ENCODE results near the gene ARHGEF17.

The ARHGEF17 gene

GRCh38 chr11:73340164-73340563 lies 32.1 kb downstream of the ARHGEF17 start:
- TF ChIP-seq ZFX (IDR thresholded peaks at IDR 0.05), result no peak
- no peak for TF ChIP-seq CTCF (conservative IDR thresholded peaks at IDR 0.05)

GRCh38 chr11:73342633-73343032 lies 34.6 kb downstream of the ARHGEF17 start:
- peak overlapping the region; percentile 38 for H3K27ac ChIP-seq

More at GRCh38 chr11:73340164-73340563, 32.1 kb downstream of the ARHGEF17 start:
- no peak overlapping the region for H3K27ac ChIP-seq

GRCh38 chr11:73343076-73343873 lies 35.2 kb downstream of the ARHGEF17 start:
- TF ChIP-seq ZFX (IDR thresholded peaks at IDR 0.05), result no peak
- TF ChIP-seq CTCF (conservative IDR thresholded peaks at IDR 0.05), result no peak

More at GRCh38 chr11:73342633-73343032, 34.6 kb downstream of the ARHGEF17 start:
- no peak; the same call in 1 of the 2 replicates for TF ChIP-seq CTCF (conservative IDR thresholded peaks at IDR 0.05)
- no peak for TF ChIP-seq ZFX (IDR thresholded peaks at IDR 0.05)

GRCh38 chr11:73344191-73344607 lies 36.1 kb downstream of the ARHGEF17 start:
- H3K27ac ChIP-seq, result no peak overlapping the region
- TF ChIP-seq CTCF (conservative IDR thresholded peaks at IDR 0.05), result no peak
- TF ChIP-seq ZFX (IDR thresholded peaks at IDR 0.05), result no peak

More at GRCh38 chr11:73343076-73343873, 35.2 kb downstream of the ARHGEF17 start:
- H3K27ac ChIP-seq, result peak overlapping the region; percentile 38

DNA sequence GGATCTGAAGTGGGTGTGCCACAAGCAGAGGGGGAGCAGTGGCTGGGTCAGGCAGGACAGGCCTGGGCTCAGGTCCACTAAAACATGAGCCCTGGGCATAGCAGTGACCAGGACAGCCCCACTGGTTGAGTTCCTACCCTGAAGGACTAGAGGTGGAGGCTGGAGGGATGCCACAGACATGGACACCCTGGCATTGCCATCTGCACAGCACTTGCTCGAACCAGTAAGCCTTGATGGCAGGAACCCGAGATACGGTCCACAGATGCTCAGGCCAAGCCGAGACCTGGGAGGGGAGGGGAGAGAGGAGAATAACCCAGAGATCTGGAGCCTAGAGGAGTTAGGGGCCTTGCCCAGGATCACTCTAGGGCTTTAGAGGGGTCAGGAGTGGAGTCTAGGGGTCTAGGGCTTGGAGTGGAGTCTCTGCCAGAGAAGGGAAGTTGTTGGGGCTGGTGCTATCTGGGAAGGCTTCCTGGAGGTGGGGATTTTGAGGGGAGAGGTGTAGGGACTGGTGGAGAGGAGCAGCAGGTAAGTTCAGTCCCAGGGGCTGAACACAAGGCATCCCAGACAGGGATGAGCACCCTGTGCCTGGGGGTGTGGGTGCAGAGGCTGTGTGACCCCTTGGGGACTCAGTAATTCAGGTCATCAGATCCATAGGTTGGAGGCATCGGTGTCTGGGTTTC lies 37.5 kb downstream of the ARHGEF17 start:
- no peak for TF ChIP-seq ZFX (IDR thresholded peaks at IDR 0.05)
- TF ChIP-seq CTCF (conservative IDR thresholded peaks at IDR 0.05), result no peak
- no peak overlapping the region for H3K27ac ChIP-seq

DNA sequence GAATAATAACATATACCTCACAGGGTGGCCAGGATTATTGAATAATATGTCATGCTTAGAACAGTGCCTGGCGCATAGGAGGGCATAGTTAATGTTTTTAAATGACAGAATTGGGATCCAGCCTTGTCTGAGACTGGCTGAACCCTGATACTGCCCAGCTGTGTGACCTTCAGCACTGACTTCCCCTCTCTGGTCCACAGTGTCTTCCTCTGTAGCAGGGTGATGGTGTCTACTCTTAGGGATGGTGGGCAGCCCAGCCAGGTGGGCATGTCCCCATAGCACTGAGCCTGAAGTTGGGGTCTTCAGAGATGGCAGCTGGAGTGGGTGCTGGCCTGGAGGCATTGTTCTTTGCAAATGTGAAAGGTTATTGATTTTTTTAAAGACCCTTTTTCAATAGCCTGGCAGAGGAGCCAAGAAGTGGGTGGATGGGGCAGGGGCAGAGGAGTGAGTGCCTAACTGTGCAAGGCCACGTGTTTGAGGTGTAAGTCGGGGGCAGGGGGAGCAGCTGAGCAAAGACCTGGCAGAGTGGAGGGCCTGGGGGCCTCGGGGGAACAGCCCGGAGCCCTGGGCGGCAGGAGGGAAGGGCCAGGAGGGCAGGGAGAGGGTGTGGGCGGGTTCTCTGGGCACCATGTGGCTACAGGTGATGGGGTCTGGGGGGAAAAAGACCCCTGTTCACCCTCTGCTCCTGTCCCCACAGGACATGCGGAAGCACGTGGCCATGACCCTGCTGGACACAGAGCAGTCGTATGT lies 38.3 kb downstream of the ARHGEF17 start:
- TF ChIP-seq CTCF (conservative IDR thresholded peaks at IDR 0.05) (no peak), ZFX (IDR thresholded peaks at IDR 0.05) (no peak)
- H3K27ac ChIP-seq, result no peak overlapping the region

Measured in C4-2B (cell line).